H1 (cell line): Measurements from ENCODE around the gene TSNAXIP1. TPM values are rescaled to one million over a fixed set of nuclear protein-coding genes. Genes with fewer than 3 reads are reported as not detected.
A peak's percentile ranks its signal among the peaks of the same experiment; 100 is the strongest.

Source experiments
- CTCF ChIA-PET: fragments of 300-600 bp; sonication (Branson Sonifier 250); formaldehyde crosslinking; loops from one replicate; lab custom pipeline; 2021; ENCODE audit not compliant: partially characterized antibody; lab: Charles Lee
- POLR2A ChIA-PET: fragments of 300-600 bp; sonication (Branson Sonifier 250); formaldehyde crosslinking; loops from one replicate; lab custom pipeline; 2021; ENCODE audit warnings: inconsistent platforms; ENCODE audit not compliant: partially characterized antibody; lab: Charles Lee
- DNase-seq, 2 experiments: peaks; one replicate each; pipeline versions ENCODE4 v3.0.0 to v3.0.0-alpha.2; 2010 to 2022; ENCODE audit warnings: low spot score in 2 of 2, low read depth in 1 of 2, mixed read lengths in 1 of 2
- FAIRE-seq: peaks from 2 replicates; lab custom pipeline; 2011; peaks lifted over from hg19 to GRCh38; lab: Jason Lieb, UNC
- H2AFZ ChIP-seq: 2 replicates; pipeline ENCODE4 v1.8.1; 2012; ENCODE audit warnings: low read length, inconsistent platforms
- H2AK5ac ChIP-seq: 2 replicates; pipeline ENCODE4 v1.6.1; 2013; ENCODE audit warnings: low read depth, low read length
- H2BK120ac ChIP-seq: replicated peaks from 2 replicates; pipeline ENCODE3; 2013; ENCODE audit warnings: low read depth, low read length, inconsistent platforms
- H2BK12ac ChIP-seq: 2 replicates; pipeline ENCODE4 v1.6.1; 2013; ENCODE audit warnings: low read depth, low read length
- H2BK15ac ChIP-seq: 2 replicates; pipeline ENCODE4 v1.6.1; 2013; ENCODE audit warnings: low read length
- H2BK20ac ChIP-seq: 2 replicates; pipeline ENCODE4 v1.6.1; 2013; ENCODE audit warnings: low read length
- H2BK5ac ChIP-seq: 2 replicates; pipeline ENCODE4 v1.6.1; 2013; ENCODE audit warnings: low read depth, low read length
- H3K14ac ChIP-seq: 2 replicates; pipeline ENCODE4 v1.6.1; 2013; ENCODE audit warnings: inconsistent platforms; ENCODE audit not compliant: insufficient read length
- H3K18ac ChIP-seq: 2 replicates; pipeline ENCODE4 v1.6.1; 2013; ENCODE audit warnings: low read length; ENCODE audit errors: extremely low read depth
- H3K23ac ChIP-seq: 2 replicates; pipeline ENCODE4 v1.6.1; 2013; ENCODE audit warnings: inconsistent platforms; ENCODE audit not compliant: insufficient read length
- H3K23me2 ChIP-seq: 2 replicates; pipeline ENCODE4 v1.6.1; 2013; ENCODE audit warnings: low read depth, low read length
- H3K27ac ChIP-seq: 2 replicates; pipeline ENCODE4 v1.6.1; 2011; ENCODE audit warnings: low read depth, low read length, inconsistent platforms
- H3K27me3 ChIP-seq, 4 experiments: replicated peaks in 1 of 4; 1 replicate in 1 of 4; 2 replicates in 3 of 4; pipeline versions ENCODE4 v1.6.1 to v1.8.1; 2011 to 2013; ENCODE audit warnings: low read length in 3 of 4, mild to moderate bottlenecking in 3 of 4, inconsistent platforms in 2 of 4, mixed read lengths in 2 of 4, moderate library complexity in 1 of 4; ENCODE audit not compliant: control insufficient read depth in 3 of 4, insufficient read depth in 3 of 4; ENCODE audit errors: extremely low read depth in 1 of 4
- H3K36me3 ChIP-seq, 4 experiments: 2 replicates each; pipeline versions ENCODE4 v1.6.1 to v1.8.1; 2011 to 2013; ENCODE audit warnings: mild to moderate bottlenecking in 4 of 4, low read length in 3 of 4, moderate library complexity in 2 of 4, control low read depth in 1 of 4, inconsistent platforms in 1 of 4; ENCODE audit not compliant: insufficient read depth in 4 of 4, control insufficient read depth in 2 of 4
- H3K4ac ChIP-seq: replicated peaks from 2 replicates; pipeline ENCODE3; 2013; ENCODE audit warnings: low read length, low read depth, mixed read lengths, inconsistent platforms; ENCODE audit not compliant: insufficient read length
- H3K4me1 ChIP-seq, 4 experiments: replicated peaks in 1 of 4; 1 replicate in 1 of 4; 2 replicates in 3 of 4; pipeline versions ENCODE4 v1.6.1 to v1.8.1; 2011 to 2013; ENCODE audit warnings: low read length in 3 of 4, inconsistent platforms in 2 of 4, mixed read lengths in 1 of 4; ENCODE audit not compliant: insufficient read depth in 4 of 4, control insufficient read depth in 3 of 4
- H3K4me2 ChIP-seq, 2 experiments: 2 replicates each; pipeline versions ENCODE4 v1.6.1 to v1.8.1; 2011 to 2013; ENCODE audit warnings: low read depth in 2 of 2, low read length in 2 of 2, control low read depth in 1 of 2, inconsistent platforms in 1 of 2, mild to moderate bottlenecking in 1 of 2; ENCODE audit not compliant: insufficient read depth in 1 of 2
- H3K4me3 ChIP-seq, 4 experiments: fragments of 200-600, 300-600 bp in 1 of 4; sonication (generic), shearing (Covaris generic), sonication (Bioruptor Twin) in 1 of 4; 2 replicates each; pipeline versions ENCODE4 v1.5.1 to v1.8.1; 2011 to 2016; ENCODE audit warnings: low read length in 4 of 4, low read depth in 3 of 4, control low read depth in 2 of 4, inconsistent platforms in 2 of 4, mild to moderate bottlenecking in 2 of 4, mixed read lengths in 1 of 4, moderate library complexity in 1 of 4; ENCODE audit not compliant: insufficient read depth in 2 of 4; ENCODE audit errors: extremely low read depth in 1 of 4
- H3K56ac ChIP-seq: replicated peaks from 2 replicates; pipeline ENCODE3; 2013; ENCODE audit warnings: low read depth, mild to moderate bottlenecking, mixed read lengths, low read length, inconsistent platforms; ENCODE audit not compliant: insufficient read length
- H3K79me1 ChIP-seq: 2 replicates; pipeline ENCODE4 v1.6.1; 2013; ENCODE audit warnings: low read depth, low read length, control low read depth
- H3K79me2 ChIP-seq, 2 experiments: 2 replicates each; pipeline versions ENCODE4 v1.6.1 to v1.8.1; 2012 to 2013; ENCODE audit warnings: low read length in 2 of 2, mild to moderate bottlenecking in 2 of 2, inconsistent platforms in 1 of 2; ENCODE audit not compliant: insufficient read depth in 2 of 2, control insufficient read depth in 1 of 2
- H3K9ac ChIP-seq, 4 experiments: replicated peaks in 1 of 4; 1 replicate in 1 of 4; 2 replicates in 3 of 4; pipeline versions ENCODE4 v1.6.1 to v1.8.1; 2011 to 2013; ENCODE audit warnings: low read depth in 3 of 4, low read length in 3 of 4, control low read depth in 2 of 4, mild to moderate bottlenecking in 2 of 4, moderate library complexity in 2 of 4, inconsistent platforms in 1 of 4; ENCODE audit errors: extremely low read depth in 1 of 4
- H3K9me3 ChIP-seq, 2 experiments: 2 replicates each; pipeline versions ENCODE4 v1.6.1 to v1.8.1; 2012 to 2013; ENCODE audit warnings: mild to moderate bottlenecking in 2 of 2, moderate library complexity in 2 of 2, control low read depth in 1 of 2, inconsistent platforms in 1 of 2, low read depth in 1 of 2, low read length in 1 of 2, mixed read lengths in 1 of 2; ENCODE audit not compliant: insufficient read depth in 2 of 2
- H4K20me1 ChIP-seq, 2 experiments: replicated peaks in 1 of 2; 2 replicates each; pipeline versions ENCODE3 to v1.8.1; 2011 to 2013; ENCODE audit warnings: inconsistent platforms in 2 of 2, low read length in 2 of 2, mild to moderate bottlenecking in 1 of 2; ENCODE audit not compliant: insufficient read depth in 2 of 2, control insufficient read depth in 1 of 2
- H4K5ac ChIP-seq: 2 replicates; pipeline ENCODE4 v1.6.1; 2013; ENCODE audit warnings: low read length, low read depth, mixed read lengths, inconsistent platforms; ENCODE audit not compliant: insufficient read length
- H4K8ac ChIP-seq: 2 replicates; pipeline ENCODE4 v1.8.0; 2013; ENCODE audit warnings: mild to moderate bottlenecking, moderate library complexity, low read length, inconsistent platforms; ENCODE audit not compliant: insufficient read depth; ENCODE audit errors: extremely low read depth
- H4K91ac ChIP-seq: replicated peaks from 2 replicates; pipeline ENCODE3; 2013; ENCODE audit warnings: low read length, mixed read lengths, inconsistent platforms; ENCODE audit not compliant: insufficient read length
- EGR1 ChIP-seq: IDR thresholded peaks from 2 replicates; pipeline ENCODE4 v1.6.1; 2011; ENCODE audit warnings: low read depth, low read length, borderline replicate concordance
- HDAC6 ChIP-seq: IDR thresholded peaks from one replicate; pipeline ENCODE4 v1.7.1; 2012; ENCODE audit warnings: low read depth, mild to moderate bottlenecking, inconsistent platforms, low read length, moderate library complexity
- KDM4A ChIP-seq: IDR thresholded peaks from one replicate; pipeline ENCODE4 v1.7.1; 2012; ENCODE audit warnings: low read depth, mild to moderate bottlenecking, moderate library complexity, low read length, inconsistent platforms; ENCODE audit not compliant: severe bottlenecking
- NANOG ChIP-seq: IDR thresholded peaks from 2 replicates; pipeline ENCODE4 v1.6.1; 2011; ENCODE audit warnings: low read length, low read depth, mild to moderate bottlenecking, inconsistent platforms; ENCODE audit not compliant: insufficient read depth, poor library complexity, severe bottlenecking
- NRF1 ChIP-seq: IDR thresholded peaks from 2 replicates; pipeline ENCODE4 v1.6.1; 2011; ENCODE audit warnings: mild to moderate bottlenecking, low read depth, low read length, improper control_type of control experiment
- POLR2A ChIP-seq, 2 experiments: IDR thresholded peaks; 1 replicate in 1 of 2; 2 replicates in 1 of 2; pipeline ENCODE4 v1.6.1; 2011; ENCODE audit warnings: low read depth in 2 of 2, low read length in 2 of 2, mild to moderate bottlenecking in 2 of 2; ENCODE audit errors: control extremely low read depth in 1 of 2
- POLR2AphosphoS5 ChIP-seq: IDR thresholded peaks from 2 replicates; pipeline ENCODE4 v1.6.1; 2011; ENCODE audit warnings: low read depth, low read length
- POU5F1 ChIP-seq: IDR thresholded peaks from 2 replicates; pipeline ENCODE4 v1.6.1; 2011; ENCODE audit warnings: low read depth, mild to moderate bottlenecking, low read length, moderate library complexity
- RNF2 ChIP-seq: fragments of 200-900, 300-1000 bp; sonication (generic); IDR thresholded peaks from 2 replicates; pipeline ENCODE4 v1.7.1; 2016; ENCODE audit warnings: borderline replicate concordance, low read depth, mild to moderate bottlenecking, antibody characterized with exemption, low read length; ENCODE audit not compliant: poor library complexity, severe bottlenecking; ENCODE audit errors: missing control alignments
- ZNF274 ChIP-seq: IDR thresholded peaks from 2 replicates; pipeline ENCODE4 v1.7.0; 2012; ENCODE audit warnings: low read length, borderline replicate concordance; ENCODE audit errors: extremely low read depth
- WGBS, 2 experiments: shearing (Covaris generic) in 1 of 2; methylation state at CpG; one replicate each; pipeline versions ENCODE4 v1.1.6 to v1.1.7; 2013 to 2015; ENCODE audit warnings: low lambda C conversion rate in 2 of 2, mixed read lengths in 2 of 2, inconsistent platforms in 1 of 2, low coverage in 1 of 2, missing lambda C conversion rate in 1 of 2; ENCODE audit not compliant: insufficient replicate concordance in 2 of 2, insufficient coverage in 1 of 2, insufficient read length in 1 of 2; ENCODE audit errors: extremely low coverage in 1 of 2, missing lambda C conversion rate in 1 of 2; 5-methylcytosine and 5-hydroxymethylcytosine counted together
- polyA plus RNA-seq, 7 experiments: library from polyadenylated mRNA; depleted of rRNA in 3 of 7; stranded (reverse) in 5 of 7; unstranded in 2 of 7; fragments of >200 nt in 5 of 7; fragments of 200-250 nt in 2 of 7; gene quantifications; 1 replicate in 5 of 7; 2 replicates in 1 of 7; 4 replicates in 1 of 7; pipeline versions ENCODE4 v1.2.1 to v1.2.3, GENCODE V29; 2011 to 2013; ENCODE audit warnings: missing spikeins in 2 of 7, mixed read lengths in 2 of 7
- total RNA-seq: library from RNA; stranded (reverse); fragmentation: NEBNext Ultra II Directional; extraction: Animal tissue kit (Norgen Biotek cat#: 25700); gene quantifications from 2 replicates; pipeline ENCODE4 v1.2.1, GENCODE V29; 2021
- TF ChIP-seq, protein P1 (sequence below): IDR thresholded peaks from 2 replicates; pipeline ENCODE4 v1.6.1; 2012; ENCODE audit warnings: low read length, inconsistent platforms
- TF ChIP-seq, protein P2 (sequence below): IDR thresholded peaks from 2 replicates; pipeline ENCODE4 v1.6.1; 2012; ENCODE audit warnings: inconsistent platforms

The TSNAXIP1 gene
- total and polyA plus RNA-seq, 2 of the 8 experiments (the other 6 are each of a cell fraction or from before 2014, with no cell fraction given), result 0.37 to 0.94 TPM

GRCh38 chr16:67846063-67846319 lies 39.3 kb downstream of the TSNAXIP1 start:
- POLR2A ChIA-PET, result interaction anchor here (0.6 to 11.7 kb wide), 13 partner anchors 9 to 90 kb away, joined by 3 to 100 read pairs (median 5); partner anchors contain the start of genes EDC4, PSKH1, RANBP10 and TSNAXIP1
- FAIRE-seq, result no peak
- TF ChIP-seq EGR1 (no peak), ZNF274 (no peak), NANOG (no peak), HDAC6 (no peak), RNF2 (no peak), POLR2AphosphoS5 (no peak), KDM4A (no peak), POLR2A (IDR thresholded peaks at IDR 0.05; ENCODE audit: control extremely low read depth in 1 of 2, low read depth in 2 of 2, low read length in 2 of 2) (no peak), POU5F1 (no peak), NRF1 (no peak)
- TF ChIP-seq, protein P1, sequence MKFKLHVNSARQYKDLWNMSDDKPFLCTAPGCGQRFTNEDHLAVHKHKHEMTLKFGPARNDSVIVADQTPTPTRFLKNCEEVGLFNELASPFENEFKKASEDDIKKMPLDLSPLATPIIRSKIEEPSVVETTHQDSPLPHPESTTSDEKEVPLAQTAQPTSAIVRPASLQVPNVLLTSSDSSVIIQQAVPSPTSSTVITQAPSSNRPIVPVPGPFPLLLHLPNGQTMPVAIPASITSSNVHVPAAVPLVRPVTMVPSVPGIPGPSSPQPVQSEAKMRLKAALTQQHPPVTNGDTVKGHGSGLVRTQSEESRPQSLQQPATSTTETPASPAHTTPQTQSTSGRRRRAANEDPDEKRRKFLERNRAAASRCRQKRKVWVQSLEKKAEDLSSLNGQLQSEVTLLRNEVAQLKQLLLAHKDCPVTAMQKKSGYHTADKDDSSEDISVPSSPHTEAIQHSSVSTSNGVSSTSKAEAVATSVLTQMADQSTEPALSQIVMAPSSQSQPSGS, result no peak
- TF ChIP-seq, protein P2, sequence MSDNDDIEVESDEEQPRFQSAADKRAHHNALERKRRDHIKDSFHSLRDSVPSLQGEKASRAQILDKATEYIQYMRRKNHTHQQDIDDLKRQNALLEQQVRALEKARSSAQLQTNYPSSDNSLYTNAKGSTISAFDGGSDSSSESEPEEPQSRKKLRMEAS, result no peak

More at GRCh38 chr16:67846063-67846319, 39.3 kb downstream of the TSNAXIP1 start:
- Histone ChIP-seq H3K4me3 (peak overlapping the region; percentile 56 to 92 (median 79)), H3K14ac (no peak overlapping the region), H2BK5ac (peak overlapping the region; percentile 75; the same call in 1 of the 2 replicates), H2BK15ac (no peak overlapping the region), H3K9ac (peak overlapping the region; percentile 35 to 75 (median 68); a peak in 6 of 7 replicates), H3K27ac (peak overlapping the region; percentile 80), H3K36me3 (peaks cover 0 to 4% (median 0%) of the 10 kb centered on the region in 4 experiments; a peak in 2 of 8 replicates), H3K79me2 (peaks cover 16 to 62% of the 10 kb centered on the region in 2 experiments), H3K23me2 (peaks cover 22% of the 10 kb centered on the region), H3K4me2 (peak overlapping the region; percentile 90 to 94), H4K8ac (peak overlapping the region; percentile 35; the same call in 1 of the 2 replicates), H2BK12ac (no peak overlapping the region), H4K5ac (peak overlapping the region; percentile 82), H2BK120ac (peak overlapping the region; percentile 40), H3K27me3 (no peaks in the 10 kb centered on the region), H3K4ac (no peak overlapping the region), H4K91ac (peak overlapping the region; percentile 52), H3K79me1 (peaks cover 14% of the 10 kb centered on the region), H2AFZ (no peak overlapping the region), H4K20me1 (peaks cover 19 to 24% of the 10 kb centered on the region in 2 experiments), H3K23ac (no peak overlapping the region), H2AK5ac (0 out of 2 replicates have a peak overlapping the region, but pooled peaks have one; percentile 61), H3K18ac (peak overlapping the region; percentile 93), H3K56ac (peak overlapping the region; percentile 83), H3K9me3 (no peaks in the 10 kb centered on the region), H2BK20ac (no peak overlapping the region), H3K4me1 (peaks cover 8 to 32% (median 17%) of the 10 kb centered on the region in 4 experiments)
- CTCF ChIA-PET, result interaction anchor here (0.6 to 10.2 kb wide), 13 partner anchors 10 to 183 kb away, joined by 3 to 123 read pairs (median 4); no protein-coding TSS in a partner anchor
- 33% methylated on average over 2 of the region's 2 CpGs; no CpG with 5 or more reads in 1 of the 2 experiments for WGBS, 2 experiments
- no peak for DNase-seq
